NCI-H2196 (cell line): Measurements from ENCODE around the gene SENP2.
A peak's percentile ranks its signal among the peaks of the same experiment; 100 is the strongest.
"Not testable (repeated sequence)": the region's sequence is repeated elsewhere in the genome, so short reads cannot be mapped to it uniquely, and the experiment has no call there.

Experiments used
- DNase-seq: peaks from one replicate; lab custom pipeline; 2025; ENCODE audit not compliant: unreplicated experiment; lab: John Stamatoyannopoulos, UW

The SENP2 gene

DNA sequence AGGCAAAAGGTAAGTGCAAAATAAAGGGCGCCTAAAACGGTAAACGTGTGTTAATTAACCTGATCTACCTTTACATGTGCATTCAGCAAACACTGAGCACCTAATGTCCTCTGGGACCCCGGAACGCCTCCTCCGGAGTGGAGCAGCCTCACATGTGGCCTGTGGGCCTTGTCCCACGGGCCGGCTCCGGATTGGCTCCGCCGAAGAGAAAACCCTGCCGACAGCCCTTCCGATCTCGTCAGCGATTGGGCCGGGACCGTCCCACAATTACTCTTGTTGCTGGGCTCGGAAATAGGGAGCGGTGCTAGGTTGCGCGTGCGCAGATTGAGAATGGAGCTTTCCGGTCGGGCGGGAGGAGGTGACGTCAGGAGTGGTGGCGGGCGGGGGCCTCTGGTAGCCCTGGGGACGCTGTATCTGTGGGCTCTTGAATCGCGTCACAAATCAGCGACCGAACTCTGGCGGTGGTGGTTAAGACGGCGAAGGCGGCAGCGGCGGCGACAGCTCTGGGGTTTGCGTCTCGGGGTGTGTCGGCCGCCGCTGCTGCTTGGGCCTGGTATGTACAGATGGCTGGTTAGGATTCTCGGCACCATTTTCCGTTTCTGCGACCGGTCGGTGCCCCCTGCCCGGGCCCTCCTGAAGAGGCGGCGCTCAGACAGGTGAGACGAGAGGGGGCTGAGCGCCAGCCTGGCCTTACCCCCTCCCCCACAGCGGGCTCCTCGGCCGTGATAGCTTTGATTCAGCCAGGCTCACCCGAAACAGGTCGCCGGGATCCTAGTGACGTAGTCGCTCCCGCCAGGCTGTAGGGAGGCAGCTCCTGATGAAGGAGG lies at the start of gene SENP2:
Gene SENP2 (plus strand): TSS at position 437 of the 827 bp plus-strand sequence. CDS start 119 bp downstream, at position 556.
- DNase-seq: peak; percentile 100

DNA sequence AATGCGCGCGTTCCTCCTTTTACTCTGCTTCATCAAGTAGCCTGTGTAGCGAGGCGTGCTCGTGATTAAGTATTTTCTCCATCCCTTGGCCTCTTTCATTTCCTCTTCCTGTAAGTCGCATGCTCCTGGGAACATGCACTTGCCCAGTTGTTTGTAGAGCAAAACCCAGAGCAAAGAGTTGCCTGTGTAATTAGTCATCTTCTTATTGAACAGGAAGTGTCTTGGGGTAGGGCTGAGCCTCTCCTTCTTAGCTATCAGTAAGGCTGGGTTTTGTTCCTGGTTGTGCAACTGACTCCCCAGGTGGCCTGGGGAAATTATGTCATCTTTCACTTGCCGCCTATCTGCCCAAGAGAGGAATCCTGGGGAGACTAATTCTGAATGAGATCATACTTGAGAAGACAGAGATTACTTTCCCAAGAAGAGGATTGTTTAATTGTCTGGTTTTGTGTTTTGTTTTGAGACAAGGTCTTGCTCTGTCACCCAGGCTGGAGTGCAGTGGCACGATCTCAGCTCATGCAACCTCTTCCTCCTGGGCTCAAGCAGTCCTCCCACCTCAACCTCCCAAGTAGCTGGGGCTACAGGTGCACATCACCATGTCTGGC lies 48.6 kb upstream of the SENP2 start:
- peak; percentile 69 for DNase-seq

DNA sequence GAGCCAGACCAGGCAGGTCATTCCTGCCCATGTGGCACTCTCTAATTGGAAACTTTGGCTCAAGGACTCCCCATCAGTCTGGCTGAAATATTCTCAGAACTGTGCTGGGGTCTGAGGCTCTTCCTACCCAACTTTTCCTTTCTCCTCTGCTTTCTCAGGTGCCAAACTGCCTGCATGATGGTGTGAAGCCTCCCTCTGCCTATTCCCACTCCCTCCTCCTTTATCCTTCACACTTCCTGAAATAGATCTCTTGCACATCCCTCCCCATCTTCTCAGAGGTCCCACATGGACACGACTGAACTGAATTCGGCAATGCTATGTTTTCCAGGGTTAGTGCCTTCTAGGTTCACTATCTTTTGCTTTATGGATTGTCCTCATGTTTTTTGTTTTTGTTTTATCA lies 46.2 kb upstream of the SENP2 start:
- DNase-seq: no peak

DNA sequence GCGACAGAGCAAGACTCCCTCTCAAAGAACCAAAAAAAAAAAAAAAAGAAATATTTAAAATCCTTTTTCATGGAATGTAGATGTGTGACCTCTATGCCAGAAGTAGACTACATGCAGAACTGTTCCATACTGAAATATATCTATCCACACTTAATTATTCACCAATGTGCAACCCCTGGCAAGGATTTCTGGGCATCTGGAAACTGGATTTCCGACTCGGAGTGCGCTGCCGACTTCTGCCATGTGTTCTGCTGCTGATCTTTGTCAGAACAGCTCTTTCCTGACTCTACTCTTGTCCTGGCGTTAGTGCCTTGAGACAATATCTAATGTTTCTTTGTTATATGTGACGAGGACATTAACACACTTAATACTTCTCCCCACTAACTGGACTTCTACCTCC lies 45.4 kb upstream of the SENP2 start:
- no peak for DNase-seq

DNA sequence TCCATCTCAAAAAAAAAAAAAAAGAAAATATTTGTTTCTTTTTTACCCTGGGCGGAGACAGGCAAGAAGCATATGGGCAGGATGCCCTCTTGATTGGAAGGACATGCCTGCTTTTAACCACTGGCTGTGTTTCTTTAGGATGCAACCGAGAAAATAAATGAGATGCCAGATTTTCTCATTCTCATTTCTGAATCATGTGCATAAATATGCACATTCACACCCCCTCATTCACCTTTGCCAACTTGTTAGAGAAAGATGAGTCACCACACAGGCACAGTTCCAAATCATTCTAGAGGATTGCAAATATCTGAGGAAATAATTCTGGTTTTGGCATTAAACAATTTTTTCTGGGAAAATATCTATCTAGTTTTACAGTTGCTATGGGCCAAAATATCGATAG lies 37.0 kb upstream of the SENP2 start:
- peak; percentile 86 for DNase-seq

DNA sequence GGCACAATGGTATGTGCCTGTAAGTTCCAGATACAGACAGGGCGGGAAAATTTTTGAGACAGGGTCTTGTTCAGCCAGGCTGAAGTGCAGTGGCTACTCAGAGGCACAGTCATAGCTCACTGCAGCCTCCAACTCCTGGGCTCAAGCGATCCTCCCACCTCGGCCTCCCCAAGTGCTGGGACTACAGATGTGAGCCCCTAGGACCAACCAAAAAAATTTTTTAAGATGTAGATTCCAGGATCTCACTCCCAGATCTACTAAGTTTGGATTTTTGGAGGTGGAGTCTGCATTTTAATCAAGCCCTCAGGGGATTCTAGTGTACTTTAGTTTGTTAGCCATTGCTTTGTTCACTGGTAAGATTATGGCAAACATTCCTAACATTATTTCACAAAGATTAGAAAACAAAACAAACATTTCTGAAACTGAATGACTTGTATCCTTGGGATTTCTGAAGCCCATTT lies 36.4 kb upstream of the SENP2 start:
- no peak for DNase-seq

DNA sequence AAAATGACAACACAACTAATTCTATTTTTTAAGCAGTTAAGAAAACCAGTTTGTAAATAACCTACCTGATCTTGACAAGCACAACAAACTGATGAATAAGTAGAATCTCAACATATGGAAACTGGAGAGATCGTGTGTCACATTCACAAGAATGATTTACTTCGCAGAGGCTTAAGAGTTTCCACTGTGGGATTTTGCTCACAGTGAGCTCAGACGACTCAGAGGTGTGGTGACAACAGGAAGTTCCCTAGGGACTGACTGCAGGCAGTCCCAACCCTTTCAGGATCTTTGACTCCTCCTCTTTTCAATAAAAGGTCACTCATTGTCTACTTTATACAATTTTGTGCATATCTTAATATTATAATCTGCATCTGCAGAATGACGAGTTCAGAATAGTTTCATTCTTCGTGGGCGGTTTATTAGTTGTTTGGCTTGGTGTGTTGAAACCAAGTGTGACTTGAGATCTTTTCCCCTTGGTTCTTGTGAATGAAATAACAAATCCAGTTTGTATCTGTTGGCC lies 33.7 kb upstream of the SENP2 start, which contains the start of gene LIPH:
Gene LIPH (minus strand): TSS at position 231 of the 520 bp plus-strand sequence. CDS start 117 bp downstream, at position 114.
- no peak for DNase-seq

DNA sequence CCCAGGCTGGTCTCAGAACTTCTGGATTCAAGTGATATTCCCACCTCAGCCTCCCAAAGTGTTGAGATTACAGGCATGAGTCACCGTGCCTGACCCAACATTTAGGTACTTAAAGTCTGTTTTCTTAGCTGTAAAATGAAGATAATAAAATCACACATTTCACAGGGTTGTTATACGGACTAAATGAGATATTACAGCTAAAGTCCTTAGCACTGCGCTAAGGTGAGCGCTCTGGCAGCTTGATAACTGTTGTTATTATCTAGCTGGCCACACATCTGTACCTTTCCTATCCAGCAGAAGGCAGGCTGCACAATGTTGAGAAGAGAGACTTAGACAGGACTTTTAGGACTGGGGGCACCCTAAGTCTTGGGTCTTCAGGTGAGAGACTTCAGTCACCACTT lies 31.0 kb upstream of the SENP2 start:
- DNase-seq: no peak

DNA sequence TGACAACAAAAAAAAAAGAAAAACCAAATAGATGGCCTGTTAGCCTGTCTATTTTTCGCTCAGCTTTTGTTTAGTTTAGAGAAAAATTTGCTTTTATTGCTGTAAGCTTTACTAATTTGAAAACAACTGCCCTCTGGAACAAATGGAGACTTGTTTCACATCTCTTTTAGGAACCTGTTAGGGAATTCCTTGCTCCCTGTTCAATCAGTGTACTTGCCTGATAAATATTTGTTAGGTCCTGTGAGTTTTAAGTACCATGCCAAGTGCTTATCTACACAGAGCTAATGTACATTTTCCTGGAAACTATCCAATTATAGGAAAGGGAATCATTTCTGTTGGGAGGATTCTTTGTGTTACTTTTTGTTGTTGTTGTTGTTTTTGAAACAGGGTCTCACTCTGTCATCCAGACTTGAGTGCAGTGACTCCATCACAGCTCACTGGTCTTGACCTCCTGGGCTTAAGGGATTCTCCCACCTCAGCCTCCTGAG lies 30.2 kb upstream of the SENP2 start:
- DNase-seq: no peak

DNA sequence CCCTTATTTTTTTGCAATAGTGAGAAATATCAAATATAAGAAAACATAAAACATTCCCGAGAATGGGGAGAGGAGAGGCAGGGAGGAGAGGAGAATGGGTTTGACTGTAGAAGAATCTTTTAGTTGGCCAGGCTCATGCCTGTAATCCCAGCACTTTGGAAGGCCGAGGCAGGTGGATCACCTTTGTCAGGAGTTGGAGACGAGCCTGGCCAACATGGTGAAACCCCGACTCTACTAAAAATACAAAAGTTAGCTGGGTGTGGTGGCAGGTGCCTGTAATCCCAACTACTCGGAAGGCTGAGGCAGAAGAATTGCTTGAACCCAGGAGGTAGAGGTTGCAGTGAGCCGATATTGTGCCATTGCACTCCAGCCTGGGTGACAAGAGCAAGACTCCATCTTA lies 29.5 kb upstream of the SENP2 start:
- DNase-seq: not testable (repeated sequence)

DNA sequence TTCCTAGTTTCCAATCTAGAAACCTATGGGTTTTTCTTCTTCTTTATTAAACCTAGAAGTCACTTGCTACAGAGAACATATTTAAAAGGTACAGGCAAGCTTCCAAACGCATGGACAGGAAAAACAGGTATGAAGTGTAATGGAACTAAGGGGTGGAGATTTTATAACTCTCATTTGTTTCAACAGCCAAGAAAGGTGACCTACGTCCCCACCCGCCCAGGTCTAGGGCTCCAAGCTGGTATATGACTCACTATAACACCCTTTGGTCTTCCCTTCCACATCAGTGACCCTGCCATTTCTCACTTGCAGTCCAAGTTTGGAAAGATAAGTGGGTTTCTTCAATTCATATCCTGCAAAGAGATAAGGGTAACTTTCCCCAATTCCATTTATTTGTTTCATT lies 27.7 kb upstream of the SENP2 start:
- peak; percentile 31 for DNase-seq

DNA sequence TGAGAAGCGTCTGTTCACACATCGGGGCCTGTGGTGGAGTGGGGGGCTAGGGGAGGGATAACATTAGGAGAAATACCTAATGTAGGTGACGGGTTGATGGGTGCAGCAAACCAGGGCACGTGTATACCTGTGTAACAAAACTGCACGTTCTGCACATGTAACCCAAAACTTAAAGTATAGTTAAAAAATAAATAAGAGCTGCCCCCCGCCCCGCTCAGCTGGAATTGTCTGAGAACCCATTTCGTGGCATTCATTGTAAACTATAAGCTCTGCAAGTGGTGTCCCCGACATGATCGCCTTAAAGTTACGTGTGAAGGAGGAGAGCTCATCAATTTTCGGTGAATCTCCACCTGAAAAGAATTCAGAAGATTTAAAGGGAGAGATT lies 26.4 kb upstream of the SENP2 start:
- no peak for DNase-seq

DNA sequence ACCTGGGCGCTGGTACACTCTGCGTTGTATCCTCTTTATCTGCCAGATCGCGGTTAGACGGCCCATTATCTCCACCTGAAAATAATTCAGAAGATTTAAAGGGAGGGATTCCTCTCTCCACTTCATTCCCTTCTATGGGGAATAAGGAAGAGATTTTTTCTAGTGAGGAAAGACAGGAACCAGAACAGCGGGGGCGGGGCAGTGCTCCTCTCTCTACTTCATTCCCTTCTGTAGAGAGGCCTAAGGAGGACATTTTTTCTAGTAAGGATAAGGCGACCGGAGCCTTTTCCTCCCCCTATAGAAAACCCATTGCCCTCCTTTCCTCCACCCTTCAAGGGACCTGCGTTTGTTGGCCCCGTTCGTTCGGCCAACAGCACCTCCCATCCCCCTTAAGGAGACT lies 25.4 kb upstream of the SENP2 start:
- no peak for DNase-seq

DNA sequence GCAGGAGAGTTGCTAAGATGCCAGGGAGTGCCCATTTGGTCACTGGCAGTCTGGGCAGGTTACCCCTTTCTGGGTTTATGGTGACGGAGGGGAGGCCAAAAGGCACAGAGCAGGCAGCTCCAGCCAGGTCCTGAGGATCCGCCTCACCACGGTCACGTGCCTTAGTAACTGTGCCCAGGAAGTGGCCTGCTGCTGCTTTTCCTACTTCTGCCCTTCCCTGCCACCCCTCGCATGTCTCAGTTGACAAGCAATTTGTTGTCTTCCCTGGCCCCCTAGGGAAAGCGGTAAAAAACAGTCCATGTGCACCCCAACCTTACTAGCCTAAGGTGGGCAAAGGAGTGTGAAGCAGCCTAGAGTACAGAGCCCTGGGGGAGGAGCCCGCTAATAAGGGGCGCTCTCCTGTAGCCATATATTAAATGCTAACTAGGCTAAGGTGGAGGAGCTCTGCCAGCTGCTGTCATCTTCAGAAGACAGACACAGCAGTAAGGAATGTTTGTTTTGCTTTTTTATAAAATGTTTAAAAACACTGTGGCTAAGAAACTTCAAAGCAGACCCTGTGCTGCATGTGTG lies 24.6 kb upstream of the SENP2 start:
- DNase-seq: no peak

DNA sequence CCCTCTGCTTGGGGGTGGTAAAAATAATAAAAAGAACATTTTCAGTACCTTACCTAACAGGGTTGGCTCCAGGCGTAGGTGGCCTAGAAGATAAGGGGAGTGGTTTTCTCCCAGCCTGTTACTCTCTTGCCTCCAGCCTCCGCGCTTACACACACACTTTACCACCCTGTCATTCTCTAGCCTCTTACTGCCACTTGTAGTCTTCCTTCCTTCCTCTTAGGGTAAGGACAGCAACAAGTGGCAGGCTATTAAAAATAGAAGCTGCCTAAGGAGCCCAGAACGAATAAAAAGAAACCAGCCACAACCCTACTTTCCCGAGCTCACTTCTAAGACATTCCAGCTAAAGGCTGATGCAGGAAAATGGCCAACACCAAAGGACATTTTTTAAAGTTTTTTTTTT lies 24.1 kb upstream of the SENP2 start:
- no peak for DNase-seq

DNA sequence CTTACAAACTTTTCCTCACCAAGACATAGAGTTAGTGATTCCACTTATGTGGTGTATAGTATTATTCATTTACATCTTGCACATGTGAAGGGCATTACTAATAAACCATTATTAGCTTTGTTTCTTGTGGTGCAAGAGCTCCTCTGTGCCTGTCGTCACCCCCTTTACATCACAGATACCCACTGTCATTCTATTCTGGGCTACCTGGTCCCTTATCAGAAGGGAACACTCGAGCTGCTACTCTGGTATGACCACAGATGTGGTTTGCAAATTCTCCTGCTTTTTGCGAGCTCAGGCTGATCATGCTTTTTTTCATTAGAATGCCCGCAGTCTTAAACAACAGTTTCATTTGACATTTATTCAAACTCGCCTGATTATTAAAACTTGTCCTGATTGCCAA lies 13.9 kb upstream of the SENP2 start:
- no peak for DNase-seq

DNA sequence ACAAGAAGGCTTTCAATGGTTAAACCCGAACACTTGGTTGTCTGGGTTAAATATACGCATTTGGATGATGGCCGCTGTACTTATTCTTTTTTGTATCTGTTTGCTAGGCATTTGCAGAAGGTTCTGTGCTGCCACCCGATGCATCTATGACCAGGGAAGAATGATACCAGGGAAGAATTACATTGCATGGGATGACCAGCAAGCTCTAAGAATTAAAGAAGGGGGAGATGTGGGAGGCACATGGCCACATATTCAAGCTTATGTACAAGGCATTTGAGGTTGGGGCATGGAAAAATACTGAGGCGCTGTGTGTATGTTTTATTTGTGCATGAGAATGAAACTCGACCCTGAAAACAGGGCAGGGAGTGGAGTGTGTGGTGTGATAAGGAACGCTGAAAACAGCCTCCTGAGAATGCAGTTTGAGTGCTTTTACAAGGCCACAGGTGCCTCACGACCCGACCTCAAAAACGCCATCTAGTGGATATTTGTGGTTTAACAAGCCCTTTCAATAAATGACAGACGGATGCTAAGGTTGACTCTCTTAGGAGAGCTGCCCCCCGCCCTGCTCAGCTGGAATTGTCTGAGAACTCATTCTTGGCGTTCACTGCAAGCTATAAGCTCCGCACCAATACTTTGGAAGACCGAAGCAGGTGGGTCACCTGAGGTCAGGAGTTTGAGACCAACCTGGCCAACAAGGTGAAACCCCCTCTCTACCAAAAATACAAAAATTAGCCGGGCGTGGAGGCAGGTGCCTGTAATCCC lies 10.8 kb upstream of the SENP2 start:
- peak; percentile 96 for DNase-seq

DNA sequence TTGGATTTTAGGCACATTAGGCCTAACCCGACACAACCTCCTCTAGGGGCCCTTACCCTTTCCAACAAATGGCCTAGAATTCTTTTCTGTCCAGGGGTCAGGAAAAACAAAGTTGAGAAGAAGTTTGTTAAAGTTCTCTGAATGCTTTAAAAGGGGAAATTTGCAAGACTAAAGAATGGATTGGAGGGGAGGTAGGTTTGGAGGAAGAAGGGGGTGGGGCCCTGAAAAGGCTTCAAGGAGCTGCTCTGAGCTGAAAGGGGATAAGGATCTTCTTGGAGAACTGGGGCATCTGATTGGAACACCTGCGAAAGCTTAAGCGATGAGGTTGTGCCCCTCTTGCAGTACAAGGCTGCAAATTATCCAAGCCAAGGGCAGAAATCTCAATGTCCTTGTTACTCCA lies 3.9 kb upstream of the SENP2 start:
- no peak for DNase-seq

DNA sequence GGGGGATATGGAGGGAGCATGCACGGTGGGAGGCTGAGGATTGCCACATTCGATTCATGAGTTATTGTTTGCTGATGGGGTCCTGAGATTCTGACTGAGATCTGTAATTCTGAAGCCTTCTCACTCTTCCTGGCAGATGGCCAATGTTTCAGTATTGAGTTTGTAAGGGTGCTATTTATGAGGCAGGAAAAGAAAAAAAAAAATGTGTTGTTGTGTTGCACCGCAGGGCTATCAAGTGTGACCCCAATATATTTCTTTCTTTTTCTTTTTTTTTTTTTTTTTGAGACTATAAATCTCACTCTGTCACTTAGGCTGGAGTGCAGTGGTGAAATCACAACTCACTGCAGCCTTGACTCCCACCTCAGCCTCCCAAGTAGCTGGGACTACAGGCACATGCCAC lies 3.2 kb upstream of the SENP2 start:
- DNase-seq: peak; percentile 24

DNA sequence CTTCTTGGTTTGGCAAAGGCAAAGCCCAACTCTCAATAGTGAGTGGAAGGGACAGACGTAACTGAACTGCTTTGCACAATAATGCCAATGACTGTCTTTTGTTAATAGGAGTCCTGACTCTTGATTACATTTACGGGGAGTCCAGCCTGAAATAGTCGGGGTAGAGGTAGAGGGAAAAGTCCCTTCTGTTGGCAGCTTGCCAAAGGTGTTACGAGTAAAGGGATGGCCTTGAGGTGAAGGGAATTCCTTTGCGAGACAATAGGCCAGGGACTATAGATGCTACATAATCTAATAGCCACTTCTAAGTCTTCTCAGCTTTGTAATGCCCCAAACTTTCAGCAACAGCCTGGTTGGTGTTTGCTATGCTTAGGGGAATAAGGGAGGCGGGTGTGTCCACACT lies 2.2 kb upstream of the SENP2 start:
- peak; percentile 36 for DNase-seq

DNA sequence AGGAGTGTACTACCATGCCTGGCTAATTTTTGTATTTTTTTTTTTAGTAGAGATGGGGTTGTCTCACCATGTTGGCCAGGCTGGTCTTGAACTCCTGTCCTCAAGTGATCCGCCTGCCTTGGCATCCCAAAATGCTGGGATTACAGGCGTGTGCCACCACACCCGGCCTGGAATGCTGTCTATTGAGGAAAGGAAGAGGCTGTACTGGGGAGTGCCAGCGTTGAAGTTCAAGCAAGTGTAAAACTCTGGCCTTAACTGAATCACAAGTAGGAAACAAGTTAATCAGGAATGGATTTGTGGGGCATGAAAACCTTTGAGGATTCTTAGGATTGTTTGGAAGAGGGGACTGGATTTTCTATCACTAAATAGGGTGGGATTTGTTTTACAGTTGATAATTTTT lies 1.4 kb upstream of the SENP2 start:
- DNase-seq: no peak
